A549 treated with Hydrocortisone at 1 μM for 4 hours (cell line): ENCODE data around the gene IFT80. TPM values are rescaled to one million over a fixed set of nuclear protein-coding genes. Genes with fewer than 3 reads are reported as not detected.

Experiments
- total RNA-seq: library from RNA; stranded (reverse); fragments of 200-300 nt; extraction: Qiagen RNA extraction; gene quantifications from 5 replicates; pipeline ENCODE4 v1.2.3, GENCODE V29; 2022

Gene IFT80
- 9.6 to 20.9 TPM (median 12.5 TPM) in 5 replicates for total RNA-seq

GRCh38 chr3:160399125-160400029 is at the start of gene IFT80, which contains the start of gene SMC4:
IFT80 (minus strand) TSS chr3:160399225; CDS start chr3:160384600, 14,625 bp downstream.
SMC4 (plus strand) TSS chr3:160399650; CDS start chr3:160400827, 1,177 bp downstream.

GRCh38 chr3:160225176-160226025 is 173.6 kb downstream of the IFT80 start, which contains the start of gene C3orf80:
C3orf80 (plus strand) TSS chr3:160225422; CDS start chr3:160225636, 214 bp downstream.

Other genes starting within 250 kb of the IFT80 start
- gene C3orf80, start 173.8 kb downstream of the IFT80 start, total RNA-seq, result 1.0 to 1.4 TPM (median 1.1 TPM) in 5 replicates
- gene SMC4, start 425 bp upstream of the IFT80 start, total RNA-seq, result 74.3 to 105 TPM (median 91.6 TPM) in 5 replicates
- gene TRIM59, start 50.6 kb upstream of the IFT80 start, total RNA-seq, result 7.0 to 11.3 TPM (median 8.5 TPM) in 5 replicates
- 28.4 to 32.5 TPM (median 30.0 TPM) in 5 replicates for gene KPNA4, start 166.3 kb upstream of the IFT80 start, total RNA-seq